GM23248 (cell line): Measurements from ENCODE around the gene ANTXRL. TPM values are rescaled to one million over a fixed set of nuclear protein-coding genes. Genes with fewer than 3 reads are reported as not detected.
"Not testable (repeated sequence)": the region's sequence is repeated elsewhere in the genome, so short reads cannot be mapped to it uniquely, and the experiment has no call there.

Experiments used
- DNase-seq: peaks from one replicate; pipeline ENCODE4 v3.0.0-alpha.2; 2015
- H2AFZ ChIP-seq: fragments of 200-600 bp; sonication (generic); 2 replicates; pipeline ENCODE4 v1.6.1; 2016; ENCODE audit warnings: antibody characterized with exemption
- H3F3A ChIP-seq: fragments of 200-600 bp; sonication (generic); 2 replicates; pipeline ENCODE4 v1.6.1; 2016; ENCODE audit warnings: mild to moderate bottlenecking, antibody characterized with exemption, mixed run types; ENCODE audit not compliant: insufficient read depth
- H3K27ac ChIP-seq: fragments of 200-600 bp; sonication (generic); 2 replicates; pipeline ENCODE4 v1.5.1; 2016; ENCODE audit warnings: mild to moderate bottlenecking
- H3K27me3 ChIP-seq: fragments of 200-600 bp; sonication (generic); replicated peaks from 2 replicates; pipeline ENCODE4 v1.6.1; 2016; ENCODE audit warnings: mild to moderate bottlenecking; ENCODE audit not compliant: insufficient read depth
- H3K36me3 ChIP-seq: fragments of 200-600 bp; sonication (generic); 2 replicates; pipeline ENCODE4 v1.6.1; 2016; ENCODE audit warnings: low read depth, mild to moderate bottlenecking
- H3K4me1 ChIP-seq: fragments of 200-600 bp; sonication (generic); 2 replicates; pipeline ENCODE4 v1.6.1; 2016; ENCODE audit warnings: mild to moderate bottlenecking; ENCODE audit not compliant: insufficient read depth
- H3K4me2 ChIP-seq: fragments of 200-600 bp; sonication (generic); one replicate; pipeline ENCODE4 v1.6.1; 2016; ENCODE audit warnings: mild to moderate bottlenecking; ENCODE audit not compliant: unreplicated experiment
- H3K4me3 ChIP-seq: fragments of 200-600 bp; sonication (generic); 2 replicates; pipeline ENCODE4 v1.5.1; 2016; ENCODE audit warnings: mild to moderate bottlenecking
- H3K79me2 ChIP-seq: fragments of 200-600 bp; sonication (generic); 2 replicates; pipeline ENCODE4 v1.6.1; 2016; ENCODE audit warnings: mild to moderate bottlenecking; ENCODE audit not compliant: insufficient read depth
- H3K9ac ChIP-seq: fragments of 200-600 bp; sonication (generic); 2 replicates; pipeline ENCODE4 v1.6.1; 2016; ENCODE audit warnings: mild to moderate bottlenecking
- H3K9me2 ChIP-seq: fragments of 200-600 bp; sonication (generic); 2 replicates; pipeline ENCODE4 v1.6.1; 2016; ENCODE audit warnings: mixed run types, mild to moderate bottlenecking, moderate library complexity; ENCODE audit not compliant: insufficient read depth
- H3K9me3 ChIP-seq: fragments of 200-600 bp; sonication (generic); one replicate; pipeline ENCODE4 v1.6.1; 2017; ENCODE audit warnings: low read depth
- H4K20me1 ChIP-seq: fragments of 200-600 bp; sonication (generic); 2 replicates; pipeline ENCODE4 v1.6.0; 2016; ENCODE audit not compliant: insufficient read depth
- EZH2 ChIP-seq: fragments of 200-600 bp; sonication (generic); IDR thresholded peaks from 2 replicates; pipeline ENCODE4 v1.6.1; 2018; ENCODE audit warnings: antibody characterized with exemption, mild to moderate bottlenecking; ENCODE audit not compliant: insufficient read depth, poor library complexity, severe bottlenecking
- EZH2phosphoT487 ChIP-seq: fragments of 200-600 bp; sonication (generic); IDR thresholded peaks from 2 replicates; pipeline ENCODE4 v1.6.1; 2018; ENCODE audit warnings: antibody characterized with exemption, moderate library complexity, mild to moderate bottlenecking, low read depth; ENCODE audit not compliant: insufficient read depth
- WGBS, 2 experiments: methylation state at CpG; one replicate each; pipeline ENCODE4 v1.1.6; 2015 to 2017; ENCODE audit warnings: low lambda C conversion rate in 2 of 2, low coverage in 1 of 2; ENCODE audit errors: missing lambda C conversion rate in 2 of 2; 5-methylcytosine and 5-hydroxymethylcytosine counted together
- in situ Hi-C: fragments of 300-500 bp; cut with MboI; formaldehyde crosslinking; loops from 2 replicates; pipeline ENCODE4 v1.15.0; 2020
- polyA plus RNA-seq: library from polyadenylated mRNA; unstranded; fragments of >200 nt; fragmentation: Nextera tagmentation; extraction: Ambion mirVana; gene quantifications from 2 replicates; pipeline ENCODE4 v1.2.1, GENCODE V29; 2016
- total RNA-seq: library from RNA; depleted of rRNA; stranded (reverse); fragments of >200 nt; shearing (Covaris generic); gene quantifications from 2 replicates; pipeline ENCODE4 v1.2.3, GENCODE V29; 2014

The ANTXRL gene
- total and polyA plus RNA-seq, 2 experiments from 2014 or later = not detected

- DNase-seq = no peak
- H3K27ac ChIP-seq = no peak overlapping the region
- H3K9ac ChIP-seq = no peak overlapping the region
- H3K4me1 ChIP-seq = peaks cover 11% of the 10 kb centered on the region
- H3K36me3 ChIP-seq = no peaks in the 10 kb centered on the region
- no peaks in the 10 kb centered on the region for H3K79me2 ChIP-seq
- H3K9me3 ChIP-seq = no peaks in the 10 kb centered on the region
- 70 to 88% methylated on average over 8 of the region's 8 CpGs for WGBS, 2 experiments
- H3K4me2 ChIP-seq = no peak overlapping the region
- no peaks in the 10 kb centered on the region for H3F3A ChIP-seq
- in situ Hi-C loops = no loop called here
- no peaks in the 10 kb centered on the region for H4K20me1 ChIP-seq
- no peak overlapping the region for H2AFZ ChIP-seq
- TF ChIP-seq EZH2phosphoT487 (no peak), EZH2 (no peak)
- no peak overlapping the region for H3K4me3 ChIP-seq
- H3K27me3 ChIP-seq = no peaks in the 10 kb centered on the region
- no peaks in the 10 kb centered on the region for H3K9me2 ChIP-seq
These were observed 6.4 kb downstream of the ANTXRL start for GRCh38 chr10:46293228-46293627.

GRCh38 chr10:46293832-46294640 is 7.2 kb downstream of the ANTXRL start:
- no peak overlapping the region for H3K27ac ChIP-seq
- no peak overlapping the region for H3K4me3 ChIP-seq
- no peaks in the 10 kb centered on the region for H3K9me3 ChIP-seq
- no peak overlapping the region for H3K4me2 ChIP-seq
- H4K20me1 ChIP-seq = no peaks in the 10 kb centered on the region
- H2AFZ ChIP-seq = no peak overlapping the region
- TF ChIP-seq EZH2phosphoT487 = no peak
- no peaks in the 10 kb centered on the region for H3K79me2 ChIP-seq
- H3K9ac ChIP-seq = no peak overlapping the region
- no peak for DNase-seq
- peaks cover 11% of the 10 kb centered on the region for H3K4me1 ChIP-seq
- 82% methylated on average over 7 to 11 of the region's 11 CpGs for WGBS, 2 experiments
- no peaks in the 10 kb centered on the region for H3F3A ChIP-seq
- H3K9me2 ChIP-seq = no peaks in the 10 kb centered on the region
- in situ Hi-C loops = no loop called here
- H3K36me3 ChIP-seq = no peaks in the 10 kb centered on the region
- H3K27me3 ChIP-seq = no peaks in the 10 kb centered on the region

- Histone ChIP-seq H3K4me1 (peaks cover 11% of the 10 kb centered on the region), H4K20me1 (no peaks in the 10 kb centered on the region), H3K9me3 (no peaks in the 10 kb centered on the region), H3K4me2 (no peak overlapping the region), H3K36me3 (no peaks in the 10 kb centered on the region), H3K9me2 (no peaks in the 10 kb centered on the region), H3K27ac (no peak overlapping the region), H2AFZ (no peak overlapping the region), H3K27me3 (no peaks in the 10 kb centered on the region), H3K79me2 (no peaks in the 10 kb centered on the region), H3K4me3 (no peak overlapping the region), H3K9ac (no peak overlapping the region), H3F3A (no peaks in the 10 kb centered on the region)
- in situ Hi-C loops = no loop called here
- TF ChIP-seq EZH2 = no peak
- no peak for TF ChIP-seq EZH2phosphoT487
- 88 to 94% methylated on average over 8 of the region's 8 CpGs for WGBS, 2 experiments
- no peak for DNase-seq
These were observed 7.9 kb downstream of the ANTXRL start for GRCh38 chr10:46294641-46295220.

GRCh38 chr10:46295350-46296010 is 8.7 kb downstream of the ANTXRL start:
- H3K36me3 ChIP-seq, H4K20me1 ChIP-seq, in situ Hi-C loops, H3K27me3 ChIP-seq, H3F3A ChIP-seq, H3K4me2 ChIP-seq, H3K9me3 ChIP-seq, H3K27ac ChIP-seq, H2AFZ ChIP-seq, H3K9me2 ChIP-seq, H3K79me2 ChIP-seq, H3K4me3 ChIP-seq, H3K9ac ChIP-seq: not testable (repeated sequence)
- peaks cover 11% of the 10 kb centered on the region for H3K4me1 ChIP-seq
- 60 to 72% methylated on average over 3 of the region's 3 CpGs for WGBS, 2 experiments
- peak; percentile 44 for DNase-seq

- H3K9me2 ChIP-seq, H3K36me3 ChIP-seq, H3K27me3 ChIP-seq, H3K4me2 ChIP-seq, H3K27ac ChIP-seq, H3K9me3 ChIP-seq, DNase-seq, H3K4me3 ChIP-seq, H3F3A ChIP-seq, in situ Hi-C loops, H3K9ac ChIP-seq, H2AFZ ChIP-seq, H3K79me2 ChIP-seq, H4K20me1 ChIP-seq: not testable (repeated sequence)
- H3K4me1 ChIP-seq = peaks cover 11% of the 10 kb centered on the region
- WGBS, 2 experiments = 72 to 92% methylated on average over 3 to 4 of the region's 4 CpGs
These were observed 9.3 kb downstream of the ANTXRL start for GRCh38 chr10:46296086-46296485.
